ENCODE measurements around the gene NET1. TPM values are rescaled to one million over a fixed set of nuclear protein-coding genes. Genes with fewer than 3 reads are reported as not detected.

Gene NET1
- total and polyA plus RNA-seq, 2 donors (not counting 3 experiments of a cell fraction or from before 2014, with no cell fraction given) = 14.4 to 46.3 TPM

DNA sequence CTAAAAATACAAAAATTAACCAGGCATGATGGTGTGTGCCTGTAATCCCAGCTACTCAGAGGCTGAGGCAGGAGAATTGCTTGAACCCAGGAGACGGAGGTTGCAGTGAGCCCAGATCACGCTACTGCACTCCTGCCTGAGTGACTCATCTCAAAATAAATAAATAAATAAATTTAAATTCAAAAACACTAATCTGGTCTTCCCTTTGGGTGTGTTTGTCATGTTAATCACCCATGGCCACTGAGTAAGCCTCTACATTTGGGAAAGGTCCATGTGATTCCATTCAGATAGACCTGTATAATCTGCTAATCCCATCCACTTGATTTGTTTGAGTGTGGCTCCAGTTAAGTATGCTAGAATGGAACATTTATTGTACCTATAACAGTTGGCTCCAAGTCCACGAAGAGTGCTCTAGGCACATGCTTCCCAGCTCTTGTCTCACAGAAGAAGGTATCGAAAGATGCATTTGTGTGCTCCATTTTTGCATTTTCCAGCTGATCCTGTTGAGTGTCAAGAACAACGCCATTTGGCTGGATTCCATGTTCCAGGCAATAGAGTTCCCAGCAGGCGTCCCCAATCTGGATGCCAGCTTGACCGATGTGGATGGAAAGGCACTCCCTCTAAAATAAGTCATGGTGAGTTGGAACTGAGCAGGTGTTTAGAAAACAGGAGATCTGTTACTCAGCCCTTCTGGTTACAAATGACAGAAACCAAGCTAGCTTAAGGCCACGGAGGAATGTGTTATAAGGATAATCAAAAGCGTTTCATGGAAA is 11.7 kb upstream of the NET1 start:
- BruUV-seq (replicated peaks) = no TSS peak
- dilution Hi-C loops (cut with MboI; ENCODE audit: extremely low pct_ligation_motif_present, low sequenced_read_pairs) (no loop called here), intact Hi-C loops (cut with micrococcal nuclease) (no loop called here)
- ChIA-PET CTCF (no interaction called here), POLR2A (no interaction called here)
- Histone ChIP-seq H3K27ac (ENCODE audit: insufficient read depth, low read depth, low read length) (no peak overlapping the region), H3K4me2 (ENCODE audit: insufficient read depth, low read length) (no peak overlapping the region), H3K9ac (replicated peaks; ENCODE audit: extremely low read depth, insufficient read depth, low read length) (no peak overlapping the region), H3K4me3 (replicated peaks in 1 of 3; ENCODE audit: insufficient read depth in 1 of 3, low read depth in 1 of 3, low read length in 3 of 3) (no peak overlapping the region), H3K9me1 (replicated peaks; ENCODE audit: control insufficient read depth, extremely low read depth, insufficient read depth, low read length) (no peaks in the 10 kb centered on the region), H3K9me3 (replicated peaks; ENCODE audit: control insufficient read depth, insufficient read depth, low read length) (no peaks in the 10 kb centered on the region), H2AFZ (ENCODE audit: low read depth, low read length) (no peak overlapping the region), H3K36me3 (ENCODE audit: control insufficient read depth in 2 of 2, extremely low read depth in 1 of 2, insufficient read depth in 2 of 2, low read length in 2 of 2) (no peaks in the 10 kb centered on the region), H3K27me3 (ENCODE audit: control insufficient read depth in 2 of 2, insufficient read depth in 2 of 2, low read length in 2 of 2) (peaks cover 0 to 2% of the 10 kb centered on the region in 2 experiments), H4K20me1 (replicated peaks; ENCODE audit: control insufficient read depth, extremely low read depth, insufficient read depth, low read length) (no peaks in the 10 kb centered on the region), H3K4me1 (ENCODE audit: control insufficient read depth, extremely low read depth, insufficient read depth, low read length) (peaks cover 8% of the 10 kb centered on the region), H3K79me2 (ENCODE audit: control insufficient read depth, insufficient read depth, low read length) (no peaks in the 10 kb centered on the region)
- FAIRE-seq = no peak
- no peak for TF ChIP-seq MYC (IDR thresholded peaks at IDR 0.05; ENCODE audit: low read depth, low read length)
- TF ChIP-seq JUN (IDR thresholded peaks at IDR 0.05; ENCODE audit: borderline replicate concordance, insufficient read depth, insufficient read length, low read depth) = no peak
- TF ChIP-seq, protein P1, sequence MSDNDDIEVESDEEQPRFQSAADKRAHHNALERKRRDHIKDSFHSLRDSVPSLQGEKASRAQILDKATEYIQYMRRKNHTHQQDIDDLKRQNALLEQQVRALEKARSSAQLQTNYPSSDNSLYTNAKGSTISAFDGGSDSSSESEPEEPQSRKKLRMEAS (IDR thresholded peaks at IDR 0.05; ENCODE audit: insufficient read depth, insufficient read length) = no peak
- TF ChIP-seq POLR2AphosphoS5 (IDR thresholded peaks at IDR 0.05; ENCODE audit: insufficient read depth, low read depth, low read length) = no peak
- no peak for TF ChIP-seq POLR2A (IDR thresholded peaks at IDR 0.05; ENCODE audit: low read depth, low read length)
- no peak for TF ChIP-seq GATA2 (IDR thresholded peaks at IDR 0.05; ENCODE audit: insufficient read depth, insufficient read length, low read depth, low read length)
- TF ChIP-seq EZH2 (IDR thresholded peaks at IDR 0.05; ENCODE audit: borderline replicate concordance, low read depth, low read length, severe bottlenecking) = no peak
- TF ChIP-seq, protein P2, sequence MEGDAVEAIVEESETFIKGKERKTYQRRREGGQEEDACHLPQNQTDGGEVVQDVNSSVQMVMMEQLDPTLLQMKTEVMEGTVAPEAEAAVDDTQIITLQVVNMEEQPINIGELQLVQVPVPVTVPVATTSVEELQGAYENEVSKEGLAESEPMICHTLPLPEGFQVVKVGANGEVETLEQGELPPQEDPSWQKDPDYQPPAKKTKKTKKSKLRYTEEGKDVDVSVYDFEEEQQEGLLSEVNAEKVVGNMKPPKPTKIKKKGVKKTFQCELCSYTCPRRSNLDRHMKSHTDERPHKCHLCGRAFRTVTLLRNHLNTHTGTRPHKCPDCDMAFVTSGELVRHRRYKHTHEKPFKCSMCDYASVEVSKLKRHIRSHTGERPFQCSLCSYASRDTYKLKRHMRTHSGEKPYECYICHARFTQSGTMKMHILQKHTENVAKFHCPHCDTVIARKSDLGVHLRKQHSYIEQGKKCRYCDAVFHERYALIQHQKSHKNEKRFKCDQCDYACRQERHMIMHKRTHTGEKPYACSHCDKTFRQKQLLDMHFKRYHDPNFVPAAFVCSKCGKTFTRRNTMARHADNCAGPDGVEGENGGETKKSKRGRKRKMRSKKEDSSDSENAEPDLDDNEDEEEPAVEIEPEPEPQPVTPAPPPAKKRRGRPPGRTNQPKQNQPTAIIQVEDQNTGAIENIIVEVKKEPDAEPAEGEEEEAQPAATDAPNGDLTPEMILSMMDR (IDR thresholded peaks at IDR 0.05; ENCODE audit: extremely low read depth in 1 of 2, insufficient read depth in 1 of 2, low read depth in 1 of 2, low read length in 2 of 2) = no peak
- TF ChIP-seq FOS (IDR thresholded peaks at IDR 0.05; ENCODE audit: borderline replicate concordance, insufficient read depth, low read length) = no peak
- no peak for DNase-seq (ENCODE audit: low read depth, low spot score)
